Right atrium auricular region (tissue), 2 donors: ENCODE data around the gene CACNA2D1. TPM values are rescaled to one million over a fixed set of nuclear protein-coding genes. Genes with fewer than 3 reads are reported as not detected.

ENCODE experiments used
- DNase-seq: peaks from one replicate; pipeline ENCODE4 v3.0.0-alpha.2; 2019; ENCODE audit warnings: low spot score
- H3K27ac ChIP-seq, 2 donors: fragments of 200-600 bp; sonication (generic); 1 replicate in 1 of 2; 2 replicates in 1 of 2; pipeline ENCODE4 v1.5.1; 2016 to 2019
- H3K27me3 ChIP-seq, 2 donors: fragments of 200-600 bp; sonication (generic); one replicate each; pipeline versions ENCODE4 v1.5.1 to v1.6.0; 2017 to 2019
- H3K36me3 ChIP-seq: fragments of 200-600 bp; sonication (generic); one replicate; pipeline ENCODE4 v1.5.1; 2016
- H3K4me1 ChIP-seq, 2 donors: fragments of 200-600 bp; sonication (generic); one replicate each; pipeline versions ENCODE4 v1.5.1 to v1.6.0; 2017 to 2019
- H3K4me3 ChIP-seq, 2 donors: fragments of 200-600 bp; sonication (generic); 1 replicate in 1 of 2; 2 replicates in 1 of 2; pipeline ENCODE4 v1.5.1; 2017 to 2019; ENCODE audit warnings: mild to moderate bottlenecking in 1 of 2, moderate library complexity in 1 of 2
- H3K9me3 ChIP-seq, 2 donors: fragments of 200-600 bp; sonication (generic); one replicate each; pipeline ENCODE4 v1.5.1; 2019
- total RNA-seq, 2 donors: library from RNA; depleted of rRNA; stranded (reverse); fragments of >200 nt; gene quantifications; one replicate each; pipeline ENCODE4 v1.1.0, GENCODE V29; 2016
- TF ChIP-seq, protein P1 (sequence below), 2 donors: fragments of 200-600 bp; sonication (generic); IDR thresholded peaks; one replicate each; pipeline ENCODE4 v1.5.1; 2019; ENCODE audit warnings: antibody characterized with exemption in 2 of 2

The CACNA2D1 gene
- total RNA-seq, 2 donors from 2014 or later = 31.5 to 54.5 TPM

DNA sequence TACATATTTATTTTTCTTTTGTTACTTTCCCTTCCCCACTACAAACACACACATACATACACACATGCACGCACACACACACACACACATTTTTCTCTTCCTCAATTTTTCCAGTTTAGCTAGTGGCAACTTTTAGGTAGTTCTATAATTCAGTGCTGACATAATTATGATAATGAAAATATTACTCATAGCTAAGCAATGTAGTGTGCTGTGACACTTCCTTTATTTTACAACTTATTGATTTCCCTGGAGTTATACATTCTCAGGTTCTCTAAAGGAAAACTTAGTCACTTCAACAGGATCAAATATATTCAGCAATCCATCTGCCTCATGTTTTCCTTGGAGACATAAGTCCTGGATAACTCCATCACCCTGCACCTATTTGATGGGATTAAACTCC is 151.6 kb downstream of the CACNA2D1 start:
- TF ChIP-seq, protein P1, sequence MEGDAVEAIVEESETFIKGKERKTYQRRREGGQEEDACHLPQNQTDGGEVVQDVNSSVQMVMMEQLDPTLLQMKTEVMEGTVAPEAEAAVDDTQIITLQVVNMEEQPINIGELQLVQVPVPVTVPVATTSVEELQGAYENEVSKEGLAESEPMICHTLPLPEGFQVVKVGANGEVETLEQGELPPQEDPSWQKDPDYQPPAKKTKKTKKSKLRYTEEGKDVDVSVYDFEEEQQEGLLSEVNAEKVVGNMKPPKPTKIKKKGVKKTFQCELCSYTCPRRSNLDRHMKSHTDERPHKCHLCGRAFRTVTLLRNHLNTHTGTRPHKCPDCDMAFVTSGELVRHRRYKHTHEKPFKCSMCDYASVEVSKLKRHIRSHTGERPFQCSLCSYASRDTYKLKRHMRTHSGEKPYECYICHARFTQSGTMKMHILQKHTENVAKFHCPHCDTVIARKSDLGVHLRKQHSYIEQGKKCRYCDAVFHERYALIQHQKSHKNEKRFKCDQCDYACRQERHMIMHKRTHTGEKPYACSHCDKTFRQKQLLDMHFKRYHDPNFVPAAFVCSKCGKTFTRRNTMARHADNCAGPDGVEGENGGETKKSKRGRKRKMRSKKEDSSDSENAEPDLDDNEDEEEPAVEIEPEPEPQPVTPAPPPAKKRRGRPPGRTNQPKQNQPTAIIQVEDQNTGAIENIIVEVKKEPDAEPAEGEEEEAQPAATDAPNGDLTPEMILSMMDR (IDR thresholded peaks at IDR 0.05) = no peak
- H3K4me1 ChIP-seq = peaks cover 0 to 25% of the 10 kb centered on the region in 2 donors
- H3K9me3 ChIP-seq = peaks cover 0 to 5% of the 10 kb centered on the region in 2 donors
- no peak overlapping the region for H3K4me3 ChIP-seq
- no peaks in the 10 kb centered on the region for H3K27me3 ChIP-seq
- no peaks in the 10 kb centered on the region for H3K36me3 ChIP-seq
- no peak overlapping the region for H3K27ac ChIP-seq
- no peak for DNase-seq

DNA sequence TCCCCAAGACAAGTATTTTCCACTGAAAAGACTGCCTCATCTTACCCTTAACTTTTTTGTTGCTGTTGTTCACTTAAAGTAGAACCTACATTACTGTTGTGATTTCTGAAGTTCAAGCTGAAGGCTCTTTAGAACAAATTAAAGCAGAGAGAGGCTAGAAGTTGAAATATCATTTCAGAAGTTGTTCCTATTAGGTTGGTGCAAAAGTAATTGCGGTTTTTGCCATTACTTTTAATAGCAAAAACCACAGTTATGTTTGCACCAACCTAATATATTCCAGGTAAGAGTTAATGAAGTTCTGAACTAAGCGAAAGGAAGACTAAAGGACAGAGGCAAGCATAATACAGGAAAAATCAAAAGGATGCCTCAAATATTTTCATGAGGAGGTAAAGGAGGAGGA is 153.7 kb downstream of the CACNA2D1 start:
- TF ChIP-seq, protein P1 (IDR thresholded peaks at IDR 0.05) = no peak
- DNase-seq = no peak
- Histone ChIP-seq H3K27me3 (no peaks in the 10 kb centered on the region), H3K9me3 (peaks cover 0 to 5% of the 10 kb centered on the region in 2 donors), H3K4me1 (peaks cover 0 to 29% of the 10 kb centered on the region in 2 donors), H3K36me3 (no peaks in the 10 kb centered on the region), H3K27ac (no peak overlapping the region), H3K4me3 (no peak overlapping the region)

DNA sequence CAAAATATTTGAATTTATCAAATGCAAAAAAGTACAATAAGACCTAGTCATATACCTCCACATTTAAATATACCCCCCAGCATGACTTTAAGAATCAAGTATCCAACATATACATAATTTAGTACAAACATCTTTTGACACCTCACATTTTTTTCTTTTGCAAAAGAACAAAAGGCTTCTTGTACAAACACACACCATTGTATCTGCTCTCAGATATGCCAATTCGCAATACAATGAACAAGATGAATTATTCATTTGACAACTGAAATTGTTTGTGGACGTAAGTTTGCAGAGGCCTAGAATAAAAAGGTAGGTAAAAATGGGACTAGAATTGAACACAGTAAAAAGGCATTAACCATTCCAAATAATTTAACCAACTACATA is 154.4 kb downstream of the CACNA2D1 start:
- TF ChIP-seq, protein P1 (IDR thresholded peaks at IDR 0.05) = no peak
- Histone ChIP-seq H3K4me1 (peaks cover 0 to 29% of the 10 kb centered on the region in 2 donors), H3K27ac (no peak overlapping the region), H3K4me3 (no peak overlapping the region), H3K27me3 (no peaks in the 10 kb centered on the region), H3K9me3 (peaks cover 0 to 5% of the 10 kb centered on the region in 2 donors), H3K36me3 (no peaks in the 10 kb centered on the region)
- DNase-seq = no peak

DNA sequence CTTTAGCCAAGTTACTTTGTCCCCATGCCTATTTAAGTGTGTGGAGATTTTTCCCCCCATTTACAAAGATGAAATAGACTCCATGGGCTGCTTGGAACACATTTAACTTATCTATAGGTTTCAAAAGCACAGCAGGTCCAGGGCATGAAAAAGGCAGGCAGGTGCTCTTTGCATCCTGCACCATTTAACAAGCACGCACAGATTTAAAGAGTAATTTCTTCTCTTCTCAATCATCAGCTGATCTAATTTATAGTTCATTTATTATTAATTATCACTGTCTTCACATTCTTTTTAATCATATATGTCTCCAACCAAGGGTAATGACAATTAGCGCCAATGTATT is 156.8 kb downstream of the CACNA2D1 start:
- Histone ChIP-seq H3K4me1 (peaks cover 0 to 29% of the 10 kb centered on the region in 2 donors), H3K27ac (peak overlapping the region; percentile 42 to 66), H3K9me3 (no peaks in the 10 kb centered on the region), H3K4me3 (no peak overlapping the region), H3K27me3 (no peaks in the 10 kb centered on the region), H3K36me3 (no peaks in the 10 kb centered on the region)
- no peak for DNase-seq
- TF ChIP-seq, protein P1 (IDR thresholded peaks at IDR 0.05) = no peak

DNA sequence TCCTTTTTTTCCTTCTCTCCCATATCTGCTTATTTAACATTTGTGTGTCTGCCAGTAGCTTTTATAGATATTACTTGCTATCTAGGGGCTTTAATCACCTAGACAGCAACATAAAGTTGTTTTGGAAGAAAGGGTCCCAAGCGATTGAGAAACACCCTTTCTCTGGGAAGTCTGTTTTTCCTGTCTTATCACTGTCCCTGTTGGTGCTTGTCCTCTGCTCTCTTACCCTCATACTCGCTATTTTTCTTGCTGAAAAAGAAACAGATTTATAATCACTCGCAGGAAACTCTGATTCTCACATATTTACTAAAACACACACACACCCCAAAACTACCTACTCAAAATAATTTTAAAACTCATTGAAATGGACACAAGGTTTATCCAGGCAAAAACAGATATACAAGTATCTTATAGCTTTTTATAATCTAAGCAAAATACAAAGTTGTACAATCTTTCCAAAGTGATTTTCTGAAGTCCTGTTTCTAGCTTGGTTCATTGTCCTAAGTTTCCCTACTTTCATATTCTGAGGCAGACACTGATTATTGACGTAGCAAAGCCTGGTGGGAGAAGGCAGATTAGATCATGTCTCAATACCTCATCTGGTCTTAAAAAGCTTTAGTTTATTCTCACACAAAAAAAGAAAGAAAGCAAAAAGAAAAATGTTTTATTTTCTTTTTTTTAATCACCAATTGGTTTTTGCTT is 157.3 kb downstream of the CACNA2D1 start:
- H3K4me3 ChIP-seq = no peak overlapping the region
- H3K9me3 ChIP-seq = no peaks in the 10 kb centered on the region
- DNase-seq = no peak
- no peaks in the 10 kb centered on the region for H3K36me3 ChIP-seq
- no peaks in the 10 kb centered on the region for H3K27me3 ChIP-seq
- H3K27ac ChIP-seq = peak overlapping the region; percentile 42 to 66
- H3K4me1 ChIP-seq = peaks cover 0 to 29% of the 10 kb centered on the region in 2 donors
- TF ChIP-seq, protein P1 (IDR thresholded peaks at IDR 0.05) = no peak
